Epithelial cell of prostate (primary cell): Measurements from ENCODE around the gene SLC2A6.

ENCODE experiments used
- DNase-seq: peaks from one replicate; pipeline ENCODE4 v3.0.0-alpha.2; 2011; ENCODE audit warnings: low read depth, low spot score
- H3K27ac ChIP-seq: fragments of 450-650 bp; 2 replicates; pipeline ENCODE4 v1.5.1; 2017; ENCODE audit warnings: mild to moderate bottlenecking

SLC2A6 gene

DNA sequence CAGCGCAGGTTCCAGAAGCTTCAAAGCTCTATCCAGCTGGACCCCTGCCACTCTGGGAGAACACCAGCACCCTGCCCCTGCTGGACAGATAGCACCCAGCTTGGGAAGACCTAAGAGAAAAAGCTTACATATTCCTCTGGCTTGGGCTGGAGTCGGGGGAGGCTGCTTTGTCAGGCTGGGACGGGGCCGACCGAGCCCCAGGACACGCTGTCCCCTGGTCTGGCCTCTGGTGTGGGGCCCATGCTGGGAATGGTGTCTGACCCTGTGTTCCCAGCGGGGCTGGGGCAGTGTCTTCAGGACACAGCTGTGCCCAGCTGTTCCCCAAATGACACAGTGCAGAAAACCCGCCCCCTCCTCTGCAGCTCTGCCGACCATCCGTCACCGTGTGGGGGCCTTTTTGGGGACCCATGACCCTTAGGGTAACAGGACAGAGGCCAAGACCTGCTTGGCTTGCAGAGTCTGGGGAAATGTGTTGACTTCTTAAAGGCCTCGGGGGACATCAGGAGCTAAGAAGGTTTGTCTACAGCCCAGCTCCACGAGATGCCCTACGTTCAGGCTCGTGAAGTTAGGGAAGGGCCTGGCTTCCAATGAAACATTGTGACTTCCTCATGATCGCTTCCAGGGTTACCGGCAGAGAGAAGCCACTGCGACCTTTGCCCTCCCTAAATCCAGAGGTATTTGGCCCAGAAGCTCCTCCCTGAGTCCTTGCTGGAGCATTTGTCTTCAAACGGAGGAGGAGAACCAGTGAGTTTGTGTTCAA lies 20.4 kb upstream of the SLC2A6 start:
- no peak overlapping the region for H3K27ac ChIP-seq
- DNase-seq: no peak

DNA sequence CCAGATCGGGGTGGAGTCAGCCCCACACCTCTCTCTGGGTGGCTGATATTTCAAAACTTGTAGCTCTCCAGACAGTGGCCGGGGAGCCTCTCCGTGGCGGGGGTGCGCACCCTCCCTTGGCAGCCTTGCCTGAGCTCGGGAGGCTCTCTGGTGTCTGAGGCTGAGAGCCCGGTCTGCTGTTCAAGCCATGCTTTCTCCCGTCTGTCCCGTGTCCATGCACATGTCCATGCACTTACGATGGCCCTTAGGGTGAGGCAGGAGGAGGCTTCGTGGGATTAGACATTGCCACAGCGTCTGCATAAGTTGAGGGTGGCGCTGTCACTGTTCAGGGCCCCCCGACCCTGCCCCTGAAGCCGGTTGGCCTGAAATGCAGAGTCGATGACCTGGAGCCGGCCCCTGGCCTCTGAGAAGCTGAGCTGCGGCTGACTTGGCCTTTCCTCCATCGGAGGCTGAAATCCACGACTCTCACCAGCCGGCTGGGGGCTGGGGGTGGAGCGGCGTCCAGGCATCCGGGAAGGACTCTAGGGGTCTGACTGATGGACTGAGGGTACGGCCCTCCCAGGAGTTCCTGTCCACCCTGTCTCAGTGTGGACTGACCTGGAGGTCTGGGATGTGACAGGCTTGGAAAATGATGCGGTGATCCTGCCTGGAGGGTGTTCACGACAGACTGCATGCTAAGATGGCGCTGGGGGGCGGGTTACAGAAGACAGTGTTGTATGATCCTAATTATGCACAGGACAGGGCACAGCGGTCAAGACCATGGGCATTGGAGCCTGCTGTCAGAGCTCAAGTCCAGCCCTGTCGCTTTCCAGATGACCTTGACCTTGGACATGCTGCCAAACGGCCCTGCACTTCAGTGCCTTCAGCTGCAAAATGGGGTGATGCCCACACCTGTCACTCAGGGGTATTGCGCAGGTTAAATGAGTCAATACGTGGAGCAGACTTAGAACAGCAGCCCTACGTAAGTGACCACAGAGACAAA lies 18.3 kb upstream of the SLC2A6 start:
- no peak overlapping the region for H3K27ac ChIP-seq

DNA sequence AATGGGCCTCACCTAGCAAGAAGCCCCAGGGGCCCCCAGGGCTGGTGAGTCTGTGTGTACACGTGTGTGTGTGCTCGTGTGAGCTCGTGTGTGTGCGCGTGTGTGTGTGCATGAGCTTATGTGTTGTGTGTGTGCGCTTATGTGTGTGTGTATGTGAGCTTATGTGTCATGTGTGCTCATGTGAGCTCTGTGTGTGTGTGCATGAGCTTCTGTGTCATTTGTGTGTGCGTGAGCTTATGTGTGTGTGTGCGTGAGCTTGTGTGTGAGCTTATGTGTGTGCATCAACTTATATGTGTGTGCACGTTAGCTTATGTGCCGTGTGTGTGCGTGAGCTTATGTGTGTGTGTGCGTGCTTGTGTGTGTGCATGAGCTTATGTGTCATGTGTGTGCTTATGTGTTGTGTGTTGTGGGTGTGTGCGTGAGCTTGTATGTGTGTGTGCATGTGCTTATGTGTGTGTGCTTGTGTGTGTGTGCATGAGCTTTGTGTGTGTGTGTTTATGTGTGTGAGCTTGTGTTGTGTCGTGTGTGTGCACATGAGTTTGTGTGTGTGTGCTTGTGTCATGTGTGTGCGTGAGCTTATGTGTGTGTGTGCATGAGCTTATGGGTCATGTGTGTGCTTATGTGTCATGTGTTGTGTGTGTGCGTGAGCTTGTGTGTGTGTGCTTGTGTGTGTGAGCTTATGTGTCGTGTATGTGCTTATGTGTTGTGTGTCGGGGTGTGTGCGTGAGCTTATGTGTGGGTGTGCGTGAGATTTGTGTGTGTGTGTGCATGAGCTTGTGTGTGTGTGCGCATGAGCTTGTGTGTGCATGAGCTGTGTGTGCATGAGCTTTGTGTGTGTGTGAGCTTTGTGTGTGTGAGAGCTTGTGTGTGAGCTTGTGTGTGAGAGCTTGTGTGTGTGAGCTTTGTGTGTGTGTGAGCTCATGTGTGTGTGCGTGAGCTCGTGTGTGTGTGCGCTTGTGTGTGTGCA lies 16.7 kb upstream of the SLC2A6 start:
- H3K27ac ChIP-seq: no peak overlapping the region
- DNase-seq: no peak

More for the DNA sequence above, 18.3 kb upstream of the SLC2A6 start:
- no peak for DNase-seq

DNA sequence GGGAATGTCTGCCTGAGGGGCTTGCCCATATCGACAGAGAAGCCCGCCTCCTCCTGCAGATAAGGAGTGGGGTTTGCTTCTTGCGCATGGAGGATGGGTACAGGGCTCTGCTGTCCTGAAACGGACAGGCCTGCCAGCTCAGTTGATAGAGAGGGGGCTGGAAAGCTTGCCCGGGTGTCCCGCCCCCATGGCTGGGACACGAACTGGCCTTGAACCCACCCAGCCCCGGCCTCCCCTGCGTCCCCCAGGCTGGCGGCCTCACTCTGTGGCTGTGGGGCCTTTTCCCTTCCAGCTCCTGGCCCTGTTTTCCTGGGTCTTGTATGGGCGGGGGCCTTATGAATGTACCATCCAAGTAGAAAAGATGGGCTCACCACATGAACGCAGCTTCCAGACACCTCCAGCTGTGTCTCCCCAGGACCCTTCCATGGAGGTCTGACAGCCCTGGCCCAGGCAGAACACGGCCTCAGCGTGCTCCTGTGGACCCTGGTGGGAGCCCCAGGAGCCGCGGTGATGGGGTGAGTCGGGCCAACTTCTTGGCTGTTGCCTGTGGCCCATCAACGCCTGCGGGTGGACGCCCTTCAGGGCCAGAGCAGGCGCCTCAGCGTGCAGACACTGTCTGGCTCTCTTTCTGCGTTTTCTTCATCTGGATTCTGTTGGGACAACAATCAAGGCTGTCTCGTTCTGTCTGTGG lies 15.9 kb upstream of the SLC2A6 start:
- H3K27ac ChIP-seq: no peak overlapping the region
- no peak for DNase-seq

DNA sequence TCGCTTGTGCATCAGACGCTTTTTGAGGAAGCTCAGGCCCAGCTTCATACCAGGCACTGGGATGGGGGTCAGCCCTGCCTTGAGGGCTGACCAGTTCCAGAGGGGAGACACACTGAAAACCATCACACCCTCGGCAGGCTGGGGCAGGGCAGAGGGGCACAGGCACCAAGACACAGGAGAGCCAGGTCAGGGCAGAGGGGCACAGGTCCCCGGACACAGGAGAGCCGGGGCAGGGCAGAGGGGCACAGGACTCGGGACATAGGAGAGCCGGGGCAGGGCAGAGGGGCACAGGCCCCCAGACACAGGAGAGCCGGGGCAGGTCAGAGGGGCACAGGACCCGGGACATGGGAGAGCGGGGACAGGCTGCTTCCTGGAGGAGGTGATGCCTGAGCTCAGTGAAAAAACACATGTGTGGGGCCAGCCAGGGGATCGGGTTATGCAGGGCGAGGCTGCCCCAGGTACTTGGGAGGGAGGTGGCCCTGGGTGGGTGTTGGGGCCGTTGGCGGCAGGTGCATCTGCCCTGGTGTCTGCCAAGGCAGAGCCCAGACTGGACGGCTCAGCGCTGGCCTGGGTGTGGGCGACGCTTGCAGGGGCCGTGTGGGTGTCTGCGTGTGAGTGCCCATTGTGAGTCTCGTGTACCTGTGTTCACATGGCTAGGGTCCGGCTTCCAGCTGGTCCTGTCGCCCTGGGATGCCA lies 15.1 kb upstream of the SLC2A6 start:
- DNase-seq: no peak

DNA sequence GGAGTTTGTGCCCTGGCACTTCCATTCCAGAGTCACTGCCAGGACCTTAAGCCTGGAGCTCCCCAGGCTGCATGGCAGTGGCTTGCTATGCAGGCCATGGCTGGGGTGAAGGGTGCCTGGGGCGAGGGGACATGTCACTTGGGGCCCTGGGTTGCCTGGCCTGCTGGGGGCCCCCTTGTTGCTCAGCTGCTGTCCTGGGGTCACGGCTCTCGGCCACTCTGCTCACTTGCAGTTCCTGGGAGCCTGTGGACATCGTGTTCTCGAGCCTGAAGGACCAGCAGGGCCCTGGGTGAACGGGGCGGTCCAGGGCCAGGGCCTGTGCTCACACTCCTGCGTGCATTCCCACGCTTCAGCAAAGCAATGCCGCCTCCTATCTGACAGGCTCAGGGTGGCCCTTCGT lies 14.5 kb upstream of the SLC2A6 start:
- no peak for DNase-seq
- no peak overlapping the region for H3K27ac ChIP-seq

More for the DNA sequence above, 15.1 kb upstream of the SLC2A6 start:
- no peak overlapping the region for H3K27ac ChIP-seq

- no peak for DNase-seq
- peak overlapping the region; percentile 9 for H3K27ac ChIP-seq
Observed at GRCh38 chr9:133492061-133493021, 13.4 kb upstream of the SLC2A6 start.

- H3K27ac ChIP-seq: no peak overlapping the region
- no peak for DNase-seq
Observed at GRCh38 chr9:133491656-133491925, 12.7 kb upstream of the SLC2A6 start.

DNA sequence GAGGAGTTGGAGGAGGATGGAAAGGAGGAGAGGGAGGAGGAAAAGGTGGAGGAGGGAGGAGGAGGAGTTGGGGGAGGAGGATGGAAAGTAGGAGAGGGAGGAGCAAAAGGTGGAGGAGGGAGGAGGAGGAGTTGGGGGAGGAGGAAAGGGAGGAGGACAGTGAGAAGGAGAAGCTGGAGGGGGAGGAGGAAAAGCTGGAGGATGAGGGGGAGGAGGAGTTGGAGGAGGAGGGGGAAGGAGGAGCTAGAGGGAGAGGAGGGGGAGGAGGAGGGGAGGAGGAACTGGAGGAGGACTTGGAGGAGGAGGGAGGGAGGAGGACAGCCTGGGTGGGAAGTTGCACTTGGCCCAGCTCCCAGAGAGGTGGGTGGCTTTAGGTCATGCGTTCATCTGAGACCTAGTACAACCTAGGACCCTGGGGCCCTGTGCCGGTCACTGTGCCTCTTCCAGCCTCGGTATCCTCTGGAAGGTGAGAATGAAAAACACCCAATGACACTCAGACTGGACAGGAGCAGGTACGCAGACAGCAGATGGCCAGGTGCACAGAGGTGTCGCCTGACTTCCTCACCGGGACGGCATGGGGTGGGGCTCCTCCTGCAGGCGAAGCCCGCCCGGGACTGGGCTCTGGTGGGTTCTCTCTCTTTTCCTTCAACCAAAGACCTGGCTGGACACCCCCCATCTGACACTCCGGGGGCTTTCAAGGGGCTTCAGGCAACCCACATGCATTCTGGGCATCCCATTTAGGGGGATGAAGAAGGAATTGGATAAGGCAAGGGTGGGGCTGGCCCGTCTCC lies 12.2 kb upstream of the SLC2A6 start:
- DNase-seq: no peak
- H3K27ac ChIP-seq: no peak overlapping the region

DNA sequence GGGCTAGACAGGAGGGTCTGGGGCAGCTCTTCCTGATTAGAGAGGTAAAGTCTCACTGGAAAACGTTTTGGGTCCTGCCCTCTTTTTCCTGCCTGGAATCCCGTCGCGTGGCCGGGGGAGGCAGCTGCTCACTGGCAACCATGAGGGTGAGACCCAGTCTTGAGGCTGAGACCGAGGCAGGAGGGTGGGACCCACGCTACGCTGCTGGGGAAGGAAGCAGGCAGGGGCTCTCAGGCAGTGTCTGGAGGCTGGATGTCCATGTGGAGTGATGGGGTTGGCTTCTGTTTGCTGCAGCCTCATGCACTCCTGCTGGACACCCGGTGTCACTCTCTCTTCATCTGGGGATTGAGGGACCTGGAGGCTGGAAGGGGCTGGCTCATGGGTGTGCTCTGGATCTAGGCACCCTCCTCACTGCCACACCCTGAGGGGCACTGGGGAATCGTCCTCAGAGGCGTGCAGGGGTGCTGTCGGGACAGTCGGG lies 11.3 kb upstream of the SLC2A6 start:
- DNase-seq: no peak

DNA sequence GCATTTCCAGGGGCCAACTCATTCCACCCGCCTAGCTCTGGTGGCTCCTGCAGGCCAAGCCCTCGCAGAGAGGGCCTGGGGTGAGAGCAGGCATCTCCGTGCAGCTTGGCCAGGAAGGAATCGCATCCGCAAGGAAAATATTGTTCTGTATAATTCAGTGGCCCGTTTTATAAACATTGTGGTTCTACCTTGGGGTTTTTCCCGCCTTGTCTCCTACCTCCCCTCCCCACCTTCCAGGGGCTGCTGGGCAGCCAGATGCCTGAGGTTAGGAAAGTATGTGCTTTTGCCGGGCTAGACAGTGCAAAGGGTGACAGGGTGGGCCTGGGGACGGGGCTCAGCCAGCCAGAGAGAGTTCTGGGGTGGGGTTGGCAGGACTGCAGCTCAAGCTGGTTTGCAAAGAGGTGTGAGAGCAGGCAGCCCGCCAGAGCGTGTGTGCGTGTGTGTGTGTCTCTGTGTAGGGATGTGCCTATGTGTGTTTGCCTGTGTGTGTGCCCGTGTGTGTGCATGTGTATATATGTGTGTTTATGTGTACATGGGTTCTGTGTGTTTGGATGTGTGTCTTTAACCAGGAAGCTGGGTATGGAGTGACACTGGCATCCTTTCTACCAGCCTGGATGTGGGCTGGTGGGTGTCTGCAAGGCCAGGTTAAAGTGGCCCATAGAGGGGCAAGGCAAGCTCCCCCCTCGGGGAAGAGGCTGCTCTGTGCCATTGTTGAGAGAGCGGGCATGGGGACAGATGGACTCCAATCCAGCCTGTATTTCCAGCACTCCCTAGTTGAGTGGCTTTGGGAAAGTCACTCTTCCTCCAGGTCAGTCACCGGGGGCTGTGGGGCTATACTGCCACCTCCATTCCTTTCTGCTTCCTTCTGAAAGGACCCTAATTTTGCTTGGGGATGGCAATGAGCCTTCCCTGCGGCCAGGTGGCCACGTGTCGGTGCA lies 10.6 kb upstream of the SLC2A6 start:
- no peak overlapping the region for H3K27ac ChIP-seq
- no peak for DNase-seq

More for the DNA sequence above, 11.3 kb upstream of the SLC2A6 start:
- H3K27ac ChIP-seq: no peak overlapping the region

- H3K27ac ChIP-seq: no peak overlapping the region
- no peak for DNase-seq
Observed at GRCh38 chr9:133488686-133489252, 9.9 kb upstream of the SLC2A6 start.

DNA sequence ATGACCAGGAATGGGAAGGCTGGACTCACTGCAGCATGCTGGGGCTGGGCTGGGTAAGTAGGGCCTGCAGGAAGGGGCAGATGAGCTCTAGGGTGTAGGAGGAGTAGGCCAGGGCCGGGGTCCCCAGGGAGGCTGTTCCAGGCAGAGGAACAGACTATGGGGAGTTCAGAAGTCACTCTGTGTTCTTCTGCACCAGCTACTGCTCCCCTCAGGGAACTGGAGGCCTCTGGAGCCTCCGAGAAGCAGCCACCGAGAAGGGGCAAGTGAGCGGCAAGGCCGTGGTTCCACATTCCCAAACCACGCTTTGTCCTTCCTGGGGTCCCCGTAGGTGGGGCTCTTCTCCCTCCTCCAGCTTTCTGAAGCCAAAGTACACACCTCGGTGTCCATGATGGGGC lies 8.4 kb upstream of the SLC2A6 start:
- no peak for DNase-seq
- no peak overlapping the region for H3K27ac ChIP-seq

DNA sequence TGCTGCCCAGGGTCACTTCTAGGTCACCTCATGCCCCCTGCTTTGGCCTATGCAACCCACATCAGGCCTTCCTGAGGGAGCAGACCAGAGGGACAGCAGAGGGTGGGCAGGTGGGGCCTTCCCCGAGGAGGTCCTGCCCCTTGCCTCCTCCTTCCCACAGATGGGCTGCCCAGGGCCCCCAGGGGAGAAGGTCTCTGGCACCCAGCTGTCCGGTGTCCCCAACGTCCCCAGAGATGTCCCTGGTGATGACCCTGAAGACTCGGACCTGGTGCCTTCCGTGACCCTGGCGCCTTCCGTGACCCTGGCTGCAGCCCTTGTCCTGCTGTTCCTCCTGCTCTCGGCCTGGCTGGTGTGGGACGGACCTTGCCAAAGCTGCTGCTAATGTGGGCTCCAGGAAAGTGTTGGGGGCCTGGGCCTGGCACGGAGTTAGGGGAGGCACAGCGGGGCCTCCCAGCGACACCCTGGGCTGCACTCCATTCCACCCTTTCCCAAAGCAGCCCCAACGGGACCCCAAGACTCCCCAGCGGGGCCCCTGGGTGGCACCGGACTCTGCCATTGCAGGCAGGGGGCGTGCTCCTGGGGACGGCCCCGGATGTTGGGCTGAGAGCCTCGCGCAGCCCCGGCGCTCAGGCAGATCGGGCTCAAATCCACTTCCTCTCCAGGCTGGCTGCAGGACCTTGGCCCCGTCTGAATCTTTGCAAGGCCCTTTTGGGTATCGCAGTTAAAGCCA lies 6.8 kb upstream of the SLC2A6 start:
- H3K27ac ChIP-seq: no peak overlapping the region
- DNase-seq: no peak
